HEK293 (cell line): Measurements from ENCODE around the gene C1orf115.

Experiments
- BCL11B ChIP-seq: fragments of 450-650 bp; formaldehyde crosslinking; IDR thresholded peaks from 2 replicates; pipeline ENCODE4 v1.5.1; 2016; ENCODE audit warnings: low read depth, missing biosample characterization, missing genetic modification characterization
- IKZF3 ChIP-seq: fragments of 450-650 bp; IDR thresholded peaks from 2 replicates; pipeline ENCODE4 v1.5.0; 2018; ENCODE audit warnings: missing biosample characterization, mild to moderate bottlenecking, missing genetic modification characterization, moderate library complexity
- KLF17 ChIP-seq: fragments of 450-650 bp; formaldehyde crosslinking; IDR thresholded peaks from 2 replicates; pipeline ENCODE4 v1.5.1; 2016; ENCODE audit warnings: missing biosample characterization, missing genetic modification characterization
- MYNN ChIP-seq: fragments of 450-650 bp; formaldehyde crosslinking; IDR thresholded peaks from 2 replicates; pipeline ENCODE4 v1.5.1; 2016; ENCODE audit warnings: missing biosample characterization, missing genetic modification characterization, borderline replicate concordance
- SCRT1 ChIP-seq: fragments of 450-650 bp; formaldehyde crosslinking; IDR thresholded peaks from 2 replicates; pipeline ENCODE4 v1.5.1; 2016; ENCODE audit warnings: missing biosample characterization, missing genetic modification characterization, borderline replicate concordance
- SP2 ChIP-seq: fragments of 450-650 bp; formaldehyde crosslinking; IDR thresholded peaks from 2 replicates; pipeline ENCODE4 v1.5.1; 2016; ENCODE audit warnings: missing biosample characterization, missing genetic modification characterization
- SP7 ChIP-seq: fragments of 450-650 bp; formaldehyde crosslinking; IDR thresholded peaks from 2 replicates; pipeline ENCODE4 v1.5.1; 2016; ENCODE audit warnings: missing biosample characterization, missing genetic modification characterization
- TRIM28 ChIP-seq: IDR thresholded peaks from 2 replicates; pipeline ENCODE4 v1.6.1; 2011; ENCODE audit warnings: low read length, control low read depth, borderline replicate concordance
- WT1 ChIP-seq: fragments of 450-650 bp; formaldehyde crosslinking; IDR thresholded peaks from 2 replicates; pipeline ENCODE4 v1.5.1; 2016; ENCODE audit warnings: missing biosample characterization, missing genetic modification characterization
- ZBTB7A ChIP-seq: fragments of 450-650 bp; formaldehyde crosslinking; IDR thresholded peaks from 2 replicates; pipeline ENCODE4 v1.5.1; 2016; ENCODE audit warnings: low read depth, missing biosample characterization, missing genetic modification characterization
- ZEB2 ChIP-seq: fragments of 450-650 bp; formaldehyde crosslinking; IDR thresholded peaks from 2 replicates; pipeline ENCODE4 v1.5.1; 2016; ENCODE audit warnings: missing biosample characterization, missing genetic modification characterization
- ZFP37 ChIP-seq: fragments of 450-650 bp; formaldehyde crosslinking; IDR thresholded peaks from 2 replicates; pipeline ENCODE4 v1.5.1; 2016; ENCODE audit warnings: missing biosample characterization, missing genetic modification characterization
- ZNF121 ChIP-seq: fragments of 450-650 bp; formaldehyde crosslinking; IDR thresholded peaks from 2 replicates; pipeline ENCODE4 v1.5.1; 2016; ENCODE audit warnings: missing biosample characterization, missing genetic modification characterization
- ZNF2 ChIP-seq: fragments of 450-650 bp; formaldehyde crosslinking; IDR thresholded peaks from 2 replicates; pipeline ENCODE4 v1.5.1; 2016; ENCODE audit warnings: missing biosample characterization, missing genetic modification characterization
- ZNF335 ChIP-seq: fragments of 450-650 bp; formaldehyde crosslinking; conservative IDR thresholded peaks from 2 replicates; pipeline ENCODE4 v1.5.1; 2016; ENCODE audit warnings: missing biosample characterization, missing genetic modification characterization
- ZNF37A ChIP-seq: fragments of 450-650 bp; IDR thresholded peaks from 2 replicates; pipeline ENCODE4 v1.5.1; 2018; ENCODE audit warnings: missing biosample characterization, missing genetic modification characterization
- ZNF791 ChIP-seq: fragments of 450-650 bp; formaldehyde crosslinking; IDR thresholded peaks from 2 replicates; pipeline ENCODE4 v1.5.1; 2016; ENCODE audit warnings: missing biosample characterization, missing genetic modification characterization
- ZXDB ChIP-seq: fragments of 450-650 bp; formaldehyde crosslinking; IDR thresholded peaks from 2 replicates; pipeline ENCODE4 v1.5.1; 2016; ENCODE audit warnings: missing biosample characterization, missing genetic modification characterization
- TF ChIP-seq, protein P1 (sequence below): fragments of 450-650 bp; formaldehyde crosslinking; conservative IDR thresholded peaks from 2 replicates; pipeline ENCODE4 v1.5.1; 2016; ENCODE audit warnings: low read depth, missing biosample characterization, missing genetic modification characterization
- TF ChIP-seq, protein P2 (sequence below): fragments of 450-650 bp; formaldehyde crosslinking; optimal IDR thresholded peaks from 2 replicates; pipeline ENCODE3; 2016; ENCODE audit warnings: missing biosample characterization, mild to moderate bottlenecking, missing genetic modification characterization
- TF ChIP-seq, protein P3 (sequence below): sonication (generic); formaldehyde crosslinking; IDR thresholded peaks from 2 replicates; pipeline ENCODE4 v1.8.1; 2022; ENCODE audit warnings: mild to moderate bottlenecking, moderate library complexity, missing genetic modification reagents

The C1orf115 gene

GRCh38 chr1:220748089-220748934 lies 58.1 kb downstream of the C1orf115 start, which contains the start of gene MTARC2 (continued):
- TF ChIP-seq, protein P1, sequence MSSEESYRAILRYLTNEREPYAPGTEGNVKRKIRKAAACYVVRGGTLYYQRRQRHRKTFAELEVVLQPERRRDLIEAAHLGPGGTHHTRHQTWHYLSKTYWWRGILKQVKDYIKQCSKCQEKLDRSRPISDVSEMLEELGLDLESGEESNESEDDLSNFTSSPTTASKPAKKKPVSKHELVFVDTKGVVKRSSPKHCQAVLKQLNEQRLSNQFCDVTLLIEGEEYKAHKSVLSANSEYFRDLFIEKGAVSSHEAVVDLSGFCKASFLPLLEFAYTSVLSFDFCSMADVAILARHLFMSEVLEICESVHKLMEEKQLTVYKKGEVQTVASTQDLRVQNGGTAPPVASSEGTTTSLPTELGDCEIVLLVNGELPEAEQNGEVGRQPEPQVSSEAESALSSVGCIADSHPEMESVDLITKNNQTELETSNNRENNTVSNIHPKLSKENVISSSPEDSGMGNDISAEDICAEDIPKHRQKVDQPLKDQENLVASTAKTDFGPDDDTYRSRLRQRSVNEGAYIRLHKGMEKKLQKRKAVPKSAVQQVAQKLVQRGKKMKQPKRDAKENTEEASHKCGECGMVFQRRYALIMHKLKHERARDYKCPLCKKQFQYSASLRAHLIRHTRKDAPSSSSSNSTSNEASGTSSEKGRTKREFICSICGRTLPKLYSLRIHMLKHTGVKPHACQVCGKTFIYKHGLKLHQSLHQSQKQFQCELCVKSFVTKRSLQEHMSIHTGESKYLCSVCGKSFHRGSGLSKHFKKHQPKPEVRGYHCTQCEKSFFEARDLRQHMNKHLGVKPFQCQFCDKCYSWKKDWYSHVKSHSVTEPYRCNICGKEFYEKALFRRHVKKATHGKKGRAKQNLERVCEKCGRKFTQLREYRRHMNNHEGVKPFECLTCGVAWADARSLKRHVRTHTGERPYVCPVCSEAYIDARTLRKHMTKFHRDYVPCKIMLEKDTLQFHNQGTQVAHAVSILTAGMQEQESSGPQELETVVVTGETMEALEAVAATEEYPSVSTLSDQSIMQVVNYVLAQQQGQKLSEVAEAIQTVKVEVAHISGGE, result 0 out of 2 replicates have a peak, but pooled peaks have one; percentile 38
- TF ChIP-seq ZNF2, result peak; percentile 62; the same call in 1 of the 2 replicates
- TF ChIP-seq ZBTB7A (tag by site-specific recombination), result no peak
- TF ChIP-seq ZFP37 (tag by site-specific recombination), result peak; percentile 54; the same call in 1 of the 2 replicates
- TF ChIP-seq IKZF3, result 0 out of 2 replicates have a peak, but pooled peaks have one; percentile 7
- peak; percentile 63 for TF ChIP-seq KLF17 (tag by site-specific recombination)
- peak; percentile 79 for TF ChIP-seq ZNF335 (tag by site-specific recombination)
- TF ChIP-seq ZNF121 (tag by site-specific recombination), result no peak; the same call in 1 of the 2 replicates
- TF ChIP-seq MYNN (tag by site-specific recombination), result peak; percentile 15; the same call in 1 of the 2 replicates
- TF ChIP-seq TRIM28, result peak; percentile 43; the same call in 1 of the 2 replicates
- peak; percentile 52; the same call in 1 of the 2 replicates for TF ChIP-seq BCL11B
- TF ChIP-seq ZXDB, result peak; percentile 76
- peak; percentile 74; the same call in 1 of the 2 replicates for TF ChIP-seq ZEB2 (tag by site-specific recombination)
- TF ChIP-seq, protein P2, sequence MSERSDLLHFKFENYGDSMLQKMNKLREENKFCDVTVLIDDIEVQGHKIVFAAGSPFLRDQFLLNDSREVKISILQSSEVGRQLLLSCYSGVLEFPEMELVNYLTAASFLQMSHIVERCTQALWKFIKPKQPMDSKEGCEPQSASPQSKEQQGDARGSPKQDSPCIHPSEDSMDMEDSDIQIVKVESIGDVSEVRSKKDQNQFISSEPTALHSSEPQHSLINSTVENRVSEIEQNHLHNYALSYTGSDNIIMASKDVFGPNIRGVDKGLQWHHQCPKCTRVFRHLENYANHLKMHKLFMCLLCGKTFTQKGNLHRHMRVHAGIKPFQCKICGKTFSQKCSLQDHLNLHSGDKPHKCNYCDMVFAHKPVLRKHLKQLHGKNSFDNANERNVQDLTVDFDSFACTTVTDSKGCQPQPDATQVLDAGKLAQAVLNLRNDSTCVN (tag by site-specific recombination), result peak; percentile 75
- TF ChIP-seq SP7 (tag by site-specific recombination), result peak; percentile 80
- TF ChIP-seq WT1 (tag by site-specific recombination), result peak; percentile 71
- TF ChIP-seq ZNF37A (tag by site-specific recombination), result no peak
- TF ChIP-seq ZNF791 (tag by site-specific recombination), result no peak
- TF ChIP-seq SP2, result peak; percentile 71
- TF ChIP-seq, protein P3, sequence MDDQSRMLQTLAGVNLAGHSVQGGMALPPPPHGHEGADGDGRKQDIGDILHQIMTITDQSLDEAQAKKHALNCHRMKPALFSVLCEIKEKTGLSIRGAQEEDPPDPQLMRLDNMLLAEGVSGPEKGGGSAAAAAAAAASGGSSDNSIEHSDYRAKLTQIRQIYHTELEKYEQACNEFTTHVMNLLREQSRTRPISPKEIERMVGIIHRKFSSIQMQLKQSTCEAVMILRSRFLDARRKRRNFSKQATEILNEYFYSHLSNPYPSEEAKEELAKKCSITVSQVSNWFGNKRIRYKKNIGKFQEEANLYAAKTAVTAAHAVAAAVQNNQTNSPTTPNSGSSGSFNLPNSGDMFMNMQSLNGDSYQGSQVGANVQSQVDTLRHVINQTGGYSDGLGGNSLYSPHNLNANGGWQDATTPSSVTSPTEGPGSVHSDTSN (CRISPR knock-in tag), result peak; percentile 49; the same call in 1 of the 2 replicates
- no peak for TF ChIP-seq SCRT1 (tag by site-specific recombination)
